ENCODE results near the gene DAZAP2.

The DAZAP2 gene

DNA sequence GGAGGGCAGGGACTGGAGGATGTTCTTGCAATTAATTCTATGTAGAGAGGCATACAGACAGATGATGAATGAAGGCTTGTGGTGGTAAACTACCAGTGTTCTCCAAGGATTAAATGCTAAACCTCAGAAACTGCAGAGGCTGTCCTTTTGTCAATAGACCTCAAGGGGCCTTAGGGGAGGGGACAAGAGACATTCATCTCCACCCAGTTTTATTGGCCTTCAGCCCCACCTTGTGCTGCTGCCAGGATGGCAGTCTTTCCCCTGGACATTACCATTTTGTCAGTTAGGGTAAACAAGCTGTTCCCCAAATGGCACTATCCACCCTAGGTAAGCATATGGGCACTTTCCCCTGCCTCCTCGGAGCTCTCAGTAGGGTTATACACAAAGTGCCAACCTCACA lies 36.5 kb downstream of the DAZAP2 start (continued):
- TF ChIP-seq, protein P1, sequence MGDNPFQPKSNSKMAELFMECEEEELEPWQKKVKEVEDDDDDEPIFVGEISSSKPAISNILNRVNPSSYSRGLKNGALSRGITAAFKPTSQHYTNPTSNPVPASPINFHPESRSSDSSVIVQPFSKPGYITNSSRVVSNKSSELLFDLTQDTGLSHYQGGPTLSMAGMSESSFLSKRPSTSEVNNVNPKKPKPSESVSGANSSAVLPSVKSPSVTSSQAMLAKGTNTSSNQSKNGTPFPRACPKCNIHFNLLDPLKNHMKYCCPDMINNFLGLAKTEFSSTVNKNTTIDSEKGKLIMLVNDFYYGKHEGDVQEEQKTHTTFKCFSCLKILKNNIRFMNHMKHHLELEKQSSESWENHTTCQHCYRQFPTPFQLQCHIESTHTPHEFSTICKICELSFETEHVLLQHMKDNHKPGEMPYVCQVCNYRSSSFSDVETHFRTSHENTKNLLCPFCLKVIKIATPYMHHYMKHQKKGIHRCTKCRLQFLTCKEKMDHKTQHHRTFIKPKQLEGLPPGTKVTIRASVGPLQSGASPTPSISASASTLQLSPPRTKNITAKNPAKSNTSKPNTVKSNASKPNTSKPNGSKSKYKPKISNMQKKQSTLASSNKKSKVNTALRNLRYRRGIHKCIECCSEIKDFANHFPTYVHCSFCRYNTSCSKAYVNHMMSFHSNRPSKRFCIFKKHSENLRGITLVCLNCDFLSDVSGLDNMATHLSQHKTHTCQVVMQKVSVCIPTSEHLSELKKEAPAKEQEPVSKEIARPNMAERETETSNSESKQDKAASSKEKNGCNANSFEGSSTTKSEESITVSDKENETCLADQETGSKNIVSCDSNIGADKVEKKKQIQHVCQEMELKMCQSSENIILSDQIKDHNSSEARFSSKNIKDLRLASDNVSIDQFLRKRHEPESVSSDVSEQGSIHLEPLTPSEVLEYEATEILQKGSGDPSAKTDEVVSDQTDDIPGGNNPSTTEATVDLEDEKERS (tag by site-specific recombination; IDR thresholded peaks at IDR 0.05): no peak
- TF ChIP-seq ZNF341 (tag by site-specific recombination; IDR thresholded peaks at IDR 0.05; ENCODE audit: low read depth) (peak; percentile 57), ZNF600 (tag by site-specific recombination; IDR thresholded peaks at IDR 0.05) (no peak), KLF1 (tag by site-specific recombination; IDR thresholded peaks at IDR 0.05) (0 out of 2 replicates have a peak, but pooled peaks have one; percentile 26), ZNF660 (tag by site-specific recombination; IDR thresholded peaks at IDR 0.05) (no peak)

DNA sequence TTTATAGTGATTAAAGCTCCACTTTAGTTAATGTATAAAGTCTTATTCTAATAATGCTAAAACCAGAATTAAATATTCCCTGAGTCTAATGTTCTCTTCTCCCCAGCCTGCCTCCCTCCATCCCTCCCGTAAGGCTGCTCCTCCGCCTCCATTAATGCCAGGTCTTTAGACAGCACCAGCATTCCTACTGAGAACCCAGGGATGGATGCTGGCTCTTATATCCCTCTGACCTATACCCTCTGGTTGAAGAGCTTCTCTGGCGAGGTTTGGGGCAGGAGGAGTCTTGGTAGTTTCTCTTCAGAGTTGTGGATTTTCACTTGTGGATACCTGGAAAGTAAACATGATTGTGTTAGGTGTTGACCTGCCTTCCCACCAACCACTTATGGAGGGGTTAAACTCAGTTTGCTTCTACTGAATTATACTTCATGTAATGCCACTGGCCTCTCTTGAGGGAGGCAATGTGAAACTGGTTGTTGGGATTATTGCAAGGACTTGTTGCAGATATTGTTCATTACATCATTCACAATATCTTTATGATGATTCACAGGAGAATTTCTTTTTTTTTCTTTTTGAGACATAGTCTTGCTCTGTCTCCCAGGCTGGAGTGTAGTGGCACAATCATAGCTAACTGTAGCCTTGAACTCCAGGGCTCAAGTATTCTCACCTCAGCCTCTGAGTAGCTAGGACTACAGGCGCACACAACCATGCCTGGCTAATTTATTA lies 42.7 kb downstream of the DAZAP2 start:
- Histone ChIP-seq H3K27ac (ENCODE audit: extremely low read depth, low read depth, low read length) (no peak overlapping the region), H3K4me1 (ENCODE audit: control insufficient read depth, insufficient read depth, low read length) (no peaks in the 10 kb centered on the region), H3K4me3 (ENCODE audit: low read depth, low read length) (no peak overlapping the region), H3K36me3 (ENCODE audit: control insufficient read depth in 2 of 2, insufficient read depth in 1 of 2, low read length in 2 of 2) (no peaks in the 10 kb centered on the region), H3K9me3 (ENCODE audit: control insufficient read depth, insufficient read depth, low read depth, low read length) (no peaks in the 10 kb centered on the region)
- ChIA-PET CTCF (interaction anchor here (0.6 to 1.5 kb wide), 4 partner anchors 17 to 60 kb away, joined by 3 to 4 read pairs (median 3); no protein-coding TSS in a partner anchor), POLR2A (interaction anchor here (0.9 kb wide), 1 partner anchor 10 kb away, joined by 3 read pairs; no protein-coding TSS in a partner anchor)
- TF ChIP-seq ZNF133 (tag by site-specific recombination; IDR thresholded peaks at IDR 0.05) (no peak), SCRT2 (tag by site-specific recombination; IDR thresholded peaks at IDR 0.05) (peak; percentile 91), ZEB2 (tag by site-specific recombination; IDR thresholded peaks at IDR 0.05) (no peak), ZNF155 (tag by site-specific recombination; IDR thresholded peaks at IDR 0.05) (no peak), ZNF426 (tag by site-specific recombination; IDR thresholded peaks at IDR 0.05) (no peak), KLF16 (tag by site-specific recombination; IDR thresholded peaks at IDR 0.05) (no peak), ZNF501 (tag by site-specific recombination; IDR thresholded peaks at IDR 0.05) (no peak), ZNF571 (tag by site-specific recombination; IDR thresholded peaks at IDR 0.05) (no peak), ZNF585B (tag by site-specific recombination; IDR thresholded peaks at IDR 0.05) (no peak), ZNF112 (tag by site-specific recombination; IDR thresholded peaks at IDR 0.05) (no peak)
- TF ChIP-seq, protein P2, sequence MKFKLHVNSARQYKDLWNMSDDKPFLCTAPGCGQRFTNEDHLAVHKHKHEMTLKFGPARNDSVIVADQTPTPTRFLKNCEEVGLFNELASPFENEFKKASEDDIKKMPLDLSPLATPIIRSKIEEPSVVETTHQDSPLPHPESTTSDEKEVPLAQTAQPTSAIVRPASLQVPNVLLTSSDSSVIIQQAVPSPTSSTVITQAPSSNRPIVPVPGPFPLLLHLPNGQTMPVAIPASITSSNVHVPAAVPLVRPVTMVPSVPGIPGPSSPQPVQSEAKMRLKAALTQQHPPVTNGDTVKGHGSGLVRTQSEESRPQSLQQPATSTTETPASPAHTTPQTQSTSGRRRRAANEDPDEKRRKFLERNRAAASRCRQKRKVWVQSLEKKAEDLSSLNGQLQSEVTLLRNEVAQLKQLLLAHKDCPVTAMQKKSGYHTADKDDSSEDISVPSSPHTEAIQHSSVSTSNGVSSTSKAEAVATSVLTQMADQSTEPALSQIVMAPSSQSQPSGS (tag by site-specific recombination; IDR thresholded peaks at IDR 0.05; ENCODE audit: low read depth): peak; percentile 59; the same call in 1 of the 2 replicates
- TF ChIP-seq, protein P3, sequence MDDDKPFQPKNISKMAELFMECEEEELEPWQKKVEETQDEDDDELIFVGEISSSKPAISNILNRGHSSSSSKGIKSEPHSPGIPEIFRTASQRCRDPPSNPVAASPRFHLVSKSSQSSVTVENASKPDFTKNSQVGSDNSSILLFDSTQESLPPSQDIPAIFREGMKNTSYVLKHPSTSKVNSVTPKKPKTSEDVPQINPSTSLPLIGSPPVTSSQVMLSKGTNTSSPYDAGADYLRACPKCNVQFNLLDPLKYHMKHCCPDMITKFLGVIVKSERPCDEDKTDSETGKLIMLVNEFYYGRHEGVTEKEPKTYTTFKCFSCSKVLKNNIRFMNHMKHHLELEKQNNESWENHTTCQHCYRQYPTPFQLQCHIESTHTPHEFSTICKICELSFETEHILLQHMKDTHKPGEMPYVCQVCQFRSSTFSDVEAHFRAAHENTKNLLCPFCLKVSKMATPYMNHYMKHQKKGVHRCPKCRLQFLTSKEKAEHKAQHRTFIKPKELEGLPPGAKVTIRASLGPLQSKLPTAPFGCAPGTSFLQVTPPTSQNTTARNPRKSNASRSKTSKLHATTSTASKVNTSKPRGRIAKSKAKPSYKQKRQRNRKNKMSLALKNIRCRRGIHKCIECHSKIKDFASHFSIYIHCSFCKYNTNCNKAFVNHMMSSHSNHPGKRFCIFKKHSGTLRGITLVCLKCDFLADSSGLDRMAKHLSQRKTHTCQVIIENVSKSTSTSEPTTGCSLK (tag by site-specific recombination; IDR thresholded peaks at IDR 0.05): no peak
- TF ChIP-seq, protein P4, sequence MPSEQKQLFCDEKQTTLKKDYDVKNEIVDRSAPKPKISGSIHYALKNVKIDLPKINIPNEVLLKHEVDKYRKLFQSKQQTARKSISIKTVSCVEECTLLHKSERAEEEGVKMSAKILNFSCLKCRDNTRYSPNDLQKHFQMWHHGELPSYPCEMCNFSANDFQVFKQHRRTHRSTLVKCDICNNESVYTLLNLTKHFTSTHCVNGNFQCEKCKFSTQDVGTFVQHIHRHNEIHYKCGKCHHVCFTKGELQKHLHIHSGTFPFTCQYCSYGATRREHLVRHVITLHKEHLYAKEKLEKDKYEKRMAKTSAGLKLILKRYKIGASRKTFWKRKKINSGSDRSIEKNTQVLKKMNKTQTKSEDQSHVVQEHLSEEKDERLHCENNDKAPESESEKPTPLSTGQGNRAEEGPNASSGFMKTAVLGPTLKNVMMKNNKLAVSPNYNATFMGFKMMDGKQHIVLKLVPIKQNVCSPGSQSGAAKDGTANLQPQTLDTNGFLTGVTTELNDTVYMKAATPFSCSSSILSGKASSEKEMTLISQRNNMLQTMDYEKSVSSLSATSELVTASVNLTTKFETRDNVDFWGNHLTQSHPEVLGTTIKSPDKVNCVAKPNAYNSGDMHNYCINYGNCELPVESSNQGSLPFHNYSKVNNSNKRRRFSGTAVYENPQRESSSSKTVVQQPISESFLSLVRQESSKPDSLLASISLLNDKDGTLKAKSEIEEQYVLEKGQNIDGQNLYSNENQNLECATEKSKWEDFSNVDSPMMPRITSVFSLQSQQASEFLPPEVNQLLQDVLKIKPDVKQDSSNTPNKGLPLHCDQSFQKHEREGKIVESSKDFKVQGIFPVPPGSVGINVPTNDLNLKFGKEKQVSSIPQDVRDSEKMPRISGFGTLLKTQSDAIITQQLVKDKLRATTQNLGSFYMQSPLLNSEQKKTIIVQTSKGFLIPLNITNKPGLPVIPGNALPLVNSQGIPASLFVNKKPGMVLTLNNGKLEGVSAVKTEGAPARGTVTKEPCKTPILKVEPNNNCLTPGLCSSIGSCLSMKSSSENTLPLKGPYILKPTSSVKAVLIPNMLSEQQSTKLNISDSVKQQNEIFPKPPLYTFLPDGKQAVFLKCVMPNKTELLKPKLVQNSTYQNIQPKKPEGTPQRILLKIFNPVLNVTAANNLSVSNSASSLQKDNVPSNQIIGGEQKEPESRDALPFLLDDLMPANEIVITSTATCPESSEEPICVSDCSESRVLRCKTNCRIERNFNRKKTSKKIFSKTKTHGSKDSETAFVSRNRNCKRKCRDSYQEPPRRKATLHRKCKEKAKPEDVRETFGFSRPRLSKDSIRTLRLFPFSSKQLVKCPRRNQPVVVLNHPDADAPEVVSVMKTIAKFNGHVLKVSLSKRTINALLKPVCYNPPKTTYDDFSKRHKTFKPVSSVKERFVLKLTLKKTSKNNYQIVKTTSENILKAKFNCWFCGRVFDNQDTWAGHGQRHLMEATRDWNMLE (tag by site-specific recombination; conservative IDR thresholded peaks at IDR 0.05; ENCODE audit: low read depth): no peak
- TF ChIP-seq, protein P5, sequence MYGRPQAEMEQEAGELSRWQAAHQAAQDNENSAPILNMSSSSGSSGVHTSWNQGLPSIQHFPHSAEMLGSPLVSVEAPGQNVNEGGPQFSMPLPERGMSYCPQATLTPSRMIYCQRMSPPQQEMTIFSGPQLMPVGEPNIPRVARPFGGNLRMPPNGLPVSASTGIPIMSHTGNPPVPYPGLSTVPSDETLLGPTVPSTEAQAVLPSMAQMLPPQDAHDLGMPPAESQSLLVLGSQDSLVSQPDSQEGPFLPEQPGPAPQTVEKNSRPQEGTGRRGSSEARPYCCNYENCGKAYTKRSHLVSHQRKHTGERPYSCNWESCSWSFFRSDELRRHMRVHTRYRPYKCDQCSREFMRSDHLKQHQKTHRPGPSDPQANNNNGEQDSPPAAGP (tag by site-specific recombination; IDR thresholded peaks at IDR 0.05): no peak
- TF ChIP-seq, protein P1 (tag by site-specific recombination; IDR thresholded peaks at IDR 0.05): no peak

All from HEK293 (cell line).